Esophagus muscularis mucosa (tissue), 4 donors: ENCODE data around the gene GLCCI1. TPM values are rescaled to one million over a fixed set of nuclear protein-coding genes. Genes with fewer than 3 reads are reported as not detected.

Source experiments
- DNase-seq: peaks from one replicate; pipeline ENCODE4 v3.0.0-alpha.2; 2017; ENCODE audit errors: extremely low spot score
- H3K27ac ChIP-seq, 4 donors: fragments of 200-600 bp; sonication (generic); replicated peaks in 1 of 4; 1 replicate in 3 of 4; 2 replicates in 1 of 4; pipeline ENCODE4 v1.5.1; 2016 to 2019; ENCODE audit warnings: mild to moderate bottlenecking in 1 of 4
- H3K27me3 ChIP-seq, 4 donors: fragments of 200-600 bp; sonication (generic); one replicate each; pipeline versions ENCODE4 v1.5.1 to v1.6.0; 2016 to 2019
- H3K36me3 ChIP-seq, 4 donors: fragments of 200-600 bp; sonication (generic); one replicate each; pipeline ENCODE4 v1.5.1; 2016 to 2019
- H3K4me1 ChIP-seq, 4 donors: fragments of 200-600 bp; sonication (generic); one replicate each; pipeline ENCODE4 v1.5.1; 2016 to 2019
- H3K4me3 ChIP-seq, 4 donors: fragments of 200-600 bp; sonication (generic); 1 replicate in 2 of 4; 2 replicates in 2 of 4; pipeline ENCODE4 v1.5.1; 2016 to 2019; ENCODE audit warnings: mild to moderate bottlenecking in 4 of 4, moderate library complexity in 1 of 4
- H3K9me3 ChIP-seq, 4 donors: fragments of 200-600 bp; sonication (generic); 1 replicate in 3 of 4; 2 replicates in 1 of 4; pipeline ENCODE4 v1.5.1; 2016 to 2019
- EP300 ChIP-seq: sonication (generic); formaldehyde crosslinking; IDR thresholded peaks from one replicate; pipeline ENCODE4 v1.6.1; 2017; ENCODE audit warnings: antibody characterized with exemption
- POLR2A ChIP-seq: fragments of 450-650 bp; IDR thresholded peaks from one replicate; pipeline ENCODE4 v1.6.1; 2017; ENCODE audit warnings: antibody characterized with exemption, moderate library complexity, mild to moderate bottlenecking, low read depth
- POLR2AphosphoS5 ChIP-seq, 2 donors: sonication (generic); formaldehyde crosslinking; IDR thresholded peaks; one replicate each; pipeline ENCODE4 v1.6.1; 2017; ENCODE audit warnings: antibody characterized with exemption in 2 of 2
- WGBS: methylation state at CpG from one replicate; pipeline ENCODE4 v1.1.5; 2018; 5-methylcytosine and 5-hydroxymethylcytosine counted together
- intact Hi-C: fragments of 100-400 bp; cut with DNase I; formaldehyde crosslinking; loops from one replicate; pipeline ENCODE4 v1.15.1; 2023
- total RNA-seq, 4 donors: library from RNA; depleted of rRNA; stranded (reverse); fragments of >200 nt; gene quantifications; one replicate each; pipeline versions ENCODE4 v1.1.0 to v1.2.1, GENCODE V29; 2016
- TF ChIP-seq, protein P1 (sequence below), 3 experiments: fragments of 200-600 bp in 2 of 3; fragments of 450-650 bp in 1 of 3; sonication (generic) in 2 of 3; IDR thresholded peaks; one replicate each; pipeline ENCODE4 v1.5.1; 2017 to 2019; ENCODE audit warnings: antibody characterized with exemption in 3 of 3, mild to moderate bottlenecking in 2 of 3, moderate library complexity in 1 of 3

The GLCCI1 gene
- total RNA-seq, 4 donors from 2014 or later = 2.8 to 8.3 (median 4.8) TPM

DNA sequence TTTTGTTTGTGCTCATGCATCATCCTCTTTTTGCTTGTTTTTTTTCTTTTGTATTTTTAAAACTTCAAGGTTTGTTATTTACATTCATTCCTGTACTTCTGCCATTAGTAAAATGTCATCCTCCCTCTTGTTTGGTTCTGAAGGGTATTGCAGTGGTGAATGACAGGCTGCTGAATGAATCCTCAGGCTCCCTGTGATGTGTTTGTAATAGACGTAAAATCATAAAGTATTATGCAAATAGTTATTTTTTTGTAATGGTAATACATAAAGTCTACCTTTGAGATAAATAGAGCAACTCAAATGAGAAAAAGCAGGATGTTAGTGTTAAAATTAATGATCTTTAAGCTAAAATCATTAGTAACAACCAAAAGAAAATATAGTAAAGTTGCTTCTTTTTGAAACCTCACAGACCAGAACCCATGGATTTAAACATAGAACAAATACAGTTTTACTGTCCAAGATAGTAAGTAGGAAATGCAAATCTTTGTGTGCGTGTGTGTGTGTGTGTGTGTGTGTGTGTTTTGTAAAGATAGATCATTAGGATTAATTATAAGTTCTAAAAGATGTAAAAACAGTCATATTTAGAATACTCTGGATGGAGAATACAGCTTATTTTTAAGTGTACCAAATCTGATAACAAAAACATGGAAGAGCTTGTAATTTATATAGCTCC is 4.5 kb downstream of the GLCCI1 start:
- intact Hi-C loops = no loop called here
- TF ChIP-seq POLR2AphosphoS5 (IDR thresholded peaks at IDR 0.05) (no peak), POLR2A (no peak), EP300 (no peak)
- TF ChIP-seq, protein P1, sequence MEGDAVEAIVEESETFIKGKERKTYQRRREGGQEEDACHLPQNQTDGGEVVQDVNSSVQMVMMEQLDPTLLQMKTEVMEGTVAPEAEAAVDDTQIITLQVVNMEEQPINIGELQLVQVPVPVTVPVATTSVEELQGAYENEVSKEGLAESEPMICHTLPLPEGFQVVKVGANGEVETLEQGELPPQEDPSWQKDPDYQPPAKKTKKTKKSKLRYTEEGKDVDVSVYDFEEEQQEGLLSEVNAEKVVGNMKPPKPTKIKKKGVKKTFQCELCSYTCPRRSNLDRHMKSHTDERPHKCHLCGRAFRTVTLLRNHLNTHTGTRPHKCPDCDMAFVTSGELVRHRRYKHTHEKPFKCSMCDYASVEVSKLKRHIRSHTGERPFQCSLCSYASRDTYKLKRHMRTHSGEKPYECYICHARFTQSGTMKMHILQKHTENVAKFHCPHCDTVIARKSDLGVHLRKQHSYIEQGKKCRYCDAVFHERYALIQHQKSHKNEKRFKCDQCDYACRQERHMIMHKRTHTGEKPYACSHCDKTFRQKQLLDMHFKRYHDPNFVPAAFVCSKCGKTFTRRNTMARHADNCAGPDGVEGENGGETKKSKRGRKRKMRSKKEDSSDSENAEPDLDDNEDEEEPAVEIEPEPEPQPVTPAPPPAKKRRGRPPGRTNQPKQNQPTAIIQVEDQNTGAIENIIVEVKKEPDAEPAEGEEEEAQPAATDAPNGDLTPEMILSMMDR (IDR thresholded peaks at IDR 0.05) = no peak
- Histone ChIP-seq H3K27me3 (no peaks in the 10 kb centered on the region), H3K36me3 (no peaks in the 10 kb centered on the region), H3K9me3 (no peaks in the 10 kb centered on the region), H3K27ac (no peak overlapping the region), H3K4me3 (no peak overlapping the region), H3K4me1 (peaks cover 12 to 29% (median 22%) of the 10 kb centered on the region in 4 donors)
- WGBS = 59% methylated on average over 2 of the region's 2 CpGs
- no peak for DNase-seq

DNA sequence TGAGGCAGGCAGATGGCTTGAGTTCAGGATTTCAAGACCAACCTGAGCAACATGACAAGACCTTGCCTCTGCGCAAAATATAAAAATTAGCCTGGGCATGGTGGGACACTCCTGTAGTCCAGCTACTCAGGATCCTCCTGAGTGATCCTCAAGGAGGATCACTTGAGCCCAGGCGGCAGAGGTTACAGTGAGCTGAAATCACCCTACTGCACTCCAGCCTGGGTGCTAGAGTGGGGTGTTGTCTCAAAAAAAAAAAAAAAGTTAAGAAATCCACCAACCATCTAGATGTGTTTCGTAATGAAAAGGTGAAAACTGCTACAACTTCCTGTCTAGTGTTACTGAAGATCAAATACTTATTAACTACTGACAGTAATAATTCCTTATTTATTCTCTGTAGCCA is 8.1 kb downstream of the GLCCI1 start:
- Histone ChIP-seq H3K4me1 (peaks cover 0 to 19% (median 9%) of the 10 kb centered on the region in 4 donors), H3K4me3 (no peak overlapping the region), H3K27ac (no peak overlapping the region), H3K27me3 (no peaks in the 10 kb centered on the region), H3K36me3 (no peaks in the 10 kb centered on the region), H3K9me3 (no peaks in the 10 kb centered on the region)
- DNase-seq = no peak
- TF ChIP-seq POLR2AphosphoS5 (IDR thresholded peaks at IDR 0.05) (no peak), POLR2A (no peak), EP300 (no peak)
- TF ChIP-seq, protein P1 (IDR thresholded peaks at IDR 0.05) = no peak
- 89% methylated on average over 3 of the region's 3 CpGs for WGBS
- intact Hi-C loops = no loop called here

DNA sequence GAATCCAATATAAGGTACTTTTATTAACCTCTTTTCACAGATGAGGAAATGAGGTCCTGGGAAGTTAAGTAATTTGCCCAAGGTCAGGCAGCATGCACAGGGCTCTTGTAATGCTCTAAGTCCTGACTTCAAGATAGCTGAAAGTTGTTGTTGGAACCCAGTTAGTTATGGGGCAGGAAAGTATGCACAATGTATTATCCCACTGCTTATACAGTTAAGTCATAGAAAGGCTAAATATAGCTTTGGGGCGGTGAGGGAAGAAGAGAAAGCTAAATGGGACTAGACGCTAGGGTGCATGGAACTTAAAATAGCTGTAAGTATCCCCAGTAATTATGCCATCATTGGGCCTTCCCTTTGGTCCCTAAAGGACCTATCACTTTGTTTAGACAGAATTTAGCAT is 9.2 kb downstream of the GLCCI1 start:
- Histone ChIP-seq H3K4me3 (no peak overlapping the region), H3K4me1 (peaks cover 0 to 13% (median 8%) of the 10 kb centered on the region in 4 donors), H3K27ac (no peak overlapping the region), H3K27me3 (no peaks in the 10 kb centered on the region), H3K9me3 (no peaks in the 10 kb centered on the region), H3K36me3 (no peaks in the 10 kb centered on the region)
- TF ChIP-seq EP300 (no peak), POLR2AphosphoS5 (IDR thresholded peaks at IDR 0.05) (no peak), POLR2A (no peak)
- TF ChIP-seq, protein P1 (IDR thresholded peaks at IDR 0.05) = no peak
- DNase-seq = no peak
- 41% methylated on average over 2 of the region's 2 CpGs for WGBS
- intact Hi-C loops = no loop called here

DNA sequence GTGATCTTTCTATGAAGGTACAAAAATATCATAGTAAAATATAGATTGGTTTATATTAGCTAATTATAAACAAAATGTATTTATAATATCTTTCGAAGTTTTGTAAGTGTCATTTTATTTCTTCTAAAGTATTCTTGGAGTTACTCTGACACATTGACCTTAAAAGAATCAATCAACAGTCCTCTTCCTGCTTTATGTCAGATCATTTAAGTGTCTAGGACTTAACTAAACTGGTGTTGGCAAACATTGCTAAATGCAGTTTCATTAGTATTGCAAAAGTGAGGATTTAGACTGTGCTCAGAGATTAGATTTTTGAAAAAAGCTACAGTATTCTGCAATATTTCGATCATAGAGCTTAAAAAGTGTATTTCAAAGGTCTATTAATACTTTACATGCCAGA is 10.3 kb downstream of the GLCCI1 start:
- TF ChIP-seq POLR2AphosphoS5 (IDR thresholded peaks at IDR 0.05) (no peak), EP300 (no peak), POLR2A (no peak)
- TF ChIP-seq, protein P1 (IDR thresholded peaks at IDR 0.05) = no peak
- Histone ChIP-seq H3K27me3 (no peaks in the 10 kb centered on the region), H3K4me3 (no peak overlapping the region), H3K9me3 (no peaks in the 10 kb centered on the region), H3K36me3 (no peaks in the 10 kb centered on the region), H3K27ac (no peak overlapping the region), H3K4me1 (peaks cover 0 to 13% (median 8%) of the 10 kb centered on the region in 4 donors)
- no peak for DNase-seq
- WGBS = 53% methylated on average over 2 of the region's 2 CpGs
- intact Hi-C loops = no loop called here

DNA sequence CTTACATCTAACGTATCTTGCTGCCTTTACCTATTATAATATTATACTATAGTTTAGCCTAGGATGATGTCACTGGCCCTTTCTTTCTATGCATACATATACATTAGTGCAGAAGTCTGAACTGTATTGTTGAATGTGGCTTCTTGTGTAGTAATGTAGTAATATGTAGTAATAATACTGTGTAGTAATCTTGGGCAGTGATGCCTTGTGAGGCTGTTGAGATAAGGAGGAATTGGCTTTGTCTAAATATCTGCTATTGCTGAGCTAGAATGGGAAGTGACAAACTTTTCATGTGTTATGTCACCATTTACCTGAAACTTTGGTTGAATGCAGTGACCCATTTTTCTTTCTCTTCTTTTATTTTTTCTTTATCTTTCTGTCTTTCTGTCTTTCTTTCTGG is 11.0 kb downstream of the GLCCI1 start:
- intact Hi-C loops = no loop called here
- DNase-seq = no peak
- 94% methylated on average over 1 of the region's 1 CpG for WGBS
- no peaks in the 10 kb centered on the region for H3K36me3 ChIP-seq
- H3K4me1 ChIP-seq = peaks cover 0 to 13% (median 8%) of the 10 kb centered on the region in 4 donors
- H3K27me3 ChIP-seq = no peaks in the 10 kb centered on the region
- no peak overlapping the region for H3K4me3 ChIP-seq
- TF ChIP-seq, protein P1 (IDR thresholded peaks at IDR 0.05) = no peak
- TF ChIP-seq POLR2AphosphoS5 (IDR thresholded peaks at IDR 0.05) (no peak), POLR2A (no peak), EP300 (no peak)
- H3K27ac ChIP-seq = no peak overlapping the region
- H3K9me3 ChIP-seq = no peaks in the 10 kb centered on the region
